ENCODE results near the gene GRID1.

The GRID1 gene

GRCh38 chr10:86337121-86337601 lies 29.4 kb downstream of the GRID1 start:
- DNase-seq (ENCODE audit: low spot score), result no peak

- no peak for DNase-seq (ENCODE audit: low spot score)
Measured at GRCh38 chr10:86336341-86336740, 30.3 kb downstream of the GRID1 start.

- no peak for DNase-seq (ENCODE audit: low spot score)
Measured at GRCh38 chr10:86335831-86336230, 30.8 kb downstream of the GRID1 start.

GRCh38 chr10:86335257-86335656 lies 31.3 kb downstream of the GRID1 start:
- DNase-seq (ENCODE audit: low spot score), result no peak

GRCh38 chr10:86334488-86335085 lies 32.0 kb downstream of the GRID1 start:
- no peak for DNase-seq (ENCODE audit: low spot score)

- no peak for DNase-seq (ENCODE audit: low spot score)
Measured at GRCh38 chr10:86333826-86334487, 32.6 kb downstream of the GRID1 start.

- no peak for DNase-seq (ENCODE audit: low spot score)
Measured at GRCh38 chr10:86331861-86332260, 34.7 kb downstream of the GRID1 start.

- no peak for DNase-seq (ENCODE audit: low spot score)
Measured at GRCh38 chr10:86330778-86331763, 35.5 kb downstream of the GRID1 start.

- no peak for DNase-seq (ENCODE audit: low spot score)
Measured at GRCh38 chr10:86329896-86330680, 36.5 kb downstream of the GRID1 start.

GRCh38 chr10:86329093-86329710 lies 37.4 kb downstream of the GRID1 start:
- DNase-seq (ENCODE audit: low spot score), result no peak

GRCh38 chr10:86327954-86328725 lies 38.5 kb downstream of the GRID1 start:
- no peak for DNase-seq (ENCODE audit: low spot score)

GRCh38 chr10:86325158-86325557 lies 41.4 kb downstream of the GRID1 start:
- no peak for DNase-seq (ENCODE audit: low spot score)

- DNase-seq (ENCODE audit: low spot score), result no peak
Measured at GRCh38 chr10:86321568-86321967, 45.0 kb downstream of the GRID1 start.

- no peak for DNase-seq (ENCODE audit: low spot score)
Measured at GRCh38 chr10:86319676-86320075, 46.9 kb downstream of the GRID1 start.

- DNase-seq (ENCODE audit: low spot score), result no peak
Measured at GRCh38 chr10:86317949-86318725, 48.5 kb downstream of the GRID1 start.

- no peak for DNase-seq (ENCODE audit: low spot score)
Measured at GRCh38 chr10:86316990-86317389, 49.6 kb downstream of the GRID1 start.

GRCh38 chr10:86316274-86316835 lies 50.2 kb downstream of the GRID1 start:
- DNase-seq (ENCODE audit: low spot score), result no peak

- no peak for DNase-seq (ENCODE audit: low spot score)
Measured at GRCh38 chr10:86315549-86315942, 51.0 kb downstream of the GRID1 start.
